IMR-90 (cell line): ENCODE measurements around the gene ELL2. TPM values are rescaled to one million over a fixed set of nuclear protein-coding genes. Genes with fewer than 3 reads are reported as not detected.

Source experiments
- ATAC-seq: fragments of 200-7000 bp; cut with Tn5 transposase; 2 replicates; pipeline ENCODE4 v1.9.1; 2020; ENCODE audit warnings: low read depth, mild to moderate bottlenecking, moderate library complexity
- BruUV-seq: library from RNA; stranded (reverse); fragments of 400-500 nt; replicated peaks from 2 replicates; lab custom pipeline; 2021; lab: Mats Ljungman, UMichigan
- CTCF ChIA-PET: fragments of 300-600 bp; formaldehyde crosslinking; extraction: SDS; loops from one replicate; lab custom pipeline; 2021; ENCODE audit warnings: antibody characterized with exemption; lab: Yijun Ruan, JAX
- POLR2A ChIA-PET: fragments of 300-600 bp; sonication (Branson Sonifier 250); formaldehyde crosslinking; loops from one replicate; lab custom pipeline; 2022; ENCODE audit warnings: antibody characterized with exemption; ENCODE audit not compliant: unreplicated experiment; lab: Charles Lee
- DNase-seq: peaks from one replicate; pipeline ENCODE4 v3.0.0; 2013
- H2AFZ ChIP-seq: replicated peaks from 2 replicates; pipeline ENCODE3; 2013; ENCODE audit warnings: low read length, mild to moderate bottlenecking; ENCODE audit not compliant: poor library complexity
- H2AK5ac ChIP-seq: 2 replicates; pipeline ENCODE4 v1.6.1; 2013; ENCODE audit warnings: low read depth, low read length, inconsistent platforms
- H2AK9ac ChIP-seq: replicated peaks from 2 replicates; pipeline ENCODE3; 2013; ENCODE audit warnings: mild to moderate bottlenecking, low read depth, low read length, moderate library complexity; ENCODE audit not compliant: poor library complexity
- H2BK120ac ChIP-seq: 2 replicates; pipeline ENCODE4 v1.6.1; 2013; ENCODE audit warnings: low read depth, low read length, inconsistent platforms
- H2BK15ac ChIP-seq: 3 replicates; pipeline ENCODE4 v1.6.1; 2013; ENCODE audit warnings: low read depth, low read length, inconsistent platforms
- H2BK20ac ChIP-seq: 2 replicates; pipeline ENCODE4 v1.6.1; 2013; ENCODE audit warnings: low read depth, mild to moderate bottlenecking, inconsistent platforms, low read length, moderate library complexity
- H2BK5ac ChIP-seq: 2 replicates; pipeline ENCODE4 v1.6.1; 2013; ENCODE audit warnings: mild to moderate bottlenecking, low read depth, low read length, inconsistent platforms; ENCODE audit not compliant: poor library complexity, severe bottlenecking
- H3K14ac ChIP-seq: replicated peaks from 2 replicates; pipeline ENCODE4 v1.6.1; 2013; ENCODE audit warnings: low read depth, low read length, inconsistent platforms
- H3K18ac ChIP-seq: 2 replicates; pipeline ENCODE4 v1.6.1; 2013; ENCODE audit warnings: low read depth, low read length, control low read depth
- H3K23ac ChIP-seq: 2 replicates; pipeline ENCODE4 v1.6.1; 2013; ENCODE audit warnings: low read depth, low read length, inconsistent platforms
- H3K27ac ChIP-seq: 2 replicates; pipeline ENCODE4 v1.5.1; 2013; ENCODE audit warnings: mild to moderate bottlenecking, control low read depth, low read length; ENCODE audit not compliant: insufficient read depth
- H3K27me3 ChIP-seq: 2 replicates; pipeline ENCODE4 v1.6.1; 2013; ENCODE audit warnings: low read length; ENCODE audit not compliant: control insufficient read depth, insufficient read depth
- H3K36me3 ChIP-seq: 2 replicates; pipeline ENCODE4 v1.6.1; 2013; ENCODE audit warnings: low read length, mixed read lengths; ENCODE audit not compliant: control insufficient read depth, insufficient read depth
- H3K4ac ChIP-seq: 2 replicates; pipeline ENCODE4 v1.6.1; 2013; ENCODE audit warnings: low read depth, low read length, inconsistent platforms
- H3K4me1 ChIP-seq: 2 replicates; pipeline ENCODE4 v1.6.1; 2013; ENCODE audit warnings: low read length, mixed read lengths; ENCODE audit not compliant: control insufficient read depth, insufficient read depth
- H3K4me2 ChIP-seq: 2 replicates; pipeline ENCODE4 v1.6.1; 2013; ENCODE audit warnings: low read depth, mild to moderate bottlenecking, control low read depth, low read length, moderate library complexity
- H3K4me3 ChIP-seq: 2 replicates; pipeline ENCODE4 v1.5.1; 2013; ENCODE audit warnings: low read depth, mild to moderate bottlenecking, control low read depth, low read length, moderate library complexity; ENCODE audit not compliant: insufficient read depth
- H3K56ac ChIP-seq: 2 replicates; pipeline ENCODE4 v1.6.1; 2013; ENCODE audit warnings: low read length, inconsistent platforms; ENCODE audit not compliant: insufficient read depth; ENCODE audit errors: extremely low read depth
- H3K79me1 ChIP-seq, 2 experiments: 2 replicates each; pipeline ENCODE4 v1.6.1; 2013; ENCODE audit warnings: low read length in 2 of 2, inconsistent platforms in 1 of 2, low read depth in 1 of 2
- H3K9ac ChIP-seq: 2 replicates; pipeline ENCODE4 v1.6.1; 2013; ENCODE audit warnings: low read depth, low read length, control low read depth
- H3K9me1 ChIP-seq: 2 replicates; pipeline ENCODE4 v1.6.1; 2013; ENCODE audit warnings: low read length, inconsistent platforms; ENCODE audit not compliant: insufficient read depth
- H3K9me3 ChIP-seq: 2 replicates; pipeline ENCODE4 v1.6.1; 2013; ENCODE audit warnings: low read length; ENCODE audit not compliant: control insufficient read depth, insufficient read depth
- H4K20me1 ChIP-seq: 2 replicates; pipeline ENCODE4 v1.6.1; 2013; ENCODE audit warnings: low read length, inconsistent platforms; ENCODE audit not compliant: insufficient read depth
- H4K5ac ChIP-seq: 2 replicates; pipeline ENCODE4 v1.6.1; 2013; ENCODE audit warnings: mild to moderate bottlenecking, low read depth, low read length, control low read depth
- H4K8ac ChIP-seq, 2 experiments: 2 replicates each; pipeline ENCODE4 v1.6.1; 2013; ENCODE audit warnings: low read depth in 2 of 2, low read length in 2 of 2, control low read depth in 1 of 2, inconsistent platforms in 1 of 2
- H4K91ac ChIP-seq: 2 replicates; pipeline ENCODE4 v1.6.1; 2013; ENCODE audit warnings: low read depth, low read length, inconsistent platforms; ENCODE audit not compliant: insufficient read depth
- MAZ ChIP-seq: IDR thresholded peaks from 2 replicates; pipeline ENCODE4 v1.6.1; 2012; ENCODE audit warnings: low read depth, mild to moderate bottlenecking, low read length, improper control_type of control experiment, moderate library complexity, borderline replicate concordance
- RAD21 ChIP-seq: IDR thresholded peaks from 2 replicates; pipeline ENCODE4 v1.6.1; 2012; ENCODE audit warnings: low read length, improper control_type of control experiment
- SMC3 ChIP-seq: fragments of 150-350 bp; IDR thresholded peaks from 2 replicates; pipeline ENCODE4 v1.6.1; 2016; ENCODE audit warnings: low read depth, mild to moderate bottlenecking, antibody characterized with exemption, low read length, moderate library complexity
- WGBS, 2 experiments: methylation state at CpG; one replicate each; pipeline versions ENCODE4 v1.1.5 to v1.1.7; 2013; ENCODE audit warnings: missing lambda C conversion rate in 2 of 2; ENCODE audit not compliant: insufficient read length in 1 of 2; ENCODE audit errors: extremely low coverage in 2 of 2; 5-methylcytosine and 5-hydroxymethylcytosine counted together
- dilution Hi-C: fragments of 300-500 bp; cut with HindIII; formaldehyde crosslinking; loops from one replicate; pipeline ENCODE4 v1.14.3; 2018; ENCODE audit warnings: low sequenced_read_pairs; ENCODE audit not compliant: unreplicated experiment
- in situ Hi-C: fragments of 300-500 bp; cut with MboI; formaldehyde crosslinking; loops from 3 replicates; pipeline ENCODE4 v1.14.3; 2019; ENCODE audit warnings: low sequenced_read_pairs, inconsistent platforms, mixed read lengths
- intact Hi-C: fragments of 100-400 bp; cut with micrococcal nuclease; formaldehyde crosslinking; loops from 2 replicates; pipeline ENCODE4 v1.10.0; 2022
- polyA plus RNA-seq, 3 experiments: library from polyadenylated mRNA; depleted of rRNA; stranded (reverse); fragments of >200 nt; gene quantifications; 2 replicates each; pipeline ENCODE4 v1.2.3, GENCODE V29; 2012; ENCODE audit warnings: low replicate concordance in 1 of 3
- total RNA-seq: library from RNA; depleted of rRNA; stranded (reverse); fragments of >200 nt; gene quantifications from 2 replicates; pipeline ENCODE4 v1.2.3, GENCODE V29; 2012
- TF ChIP-seq, protein P1 (sequence below): conservative IDR thresholded peaks from 2 replicates; pipeline ENCODE4 v1.5.1; 2012; ENCODE audit warnings: mild to moderate bottlenecking, low read depth, low read length, improper control_type of control experiment

The ELL2 gene
- total and polyA plus RNA-seq, 2 of the 4 experiments (the other 2 are of a cell fraction) = 61.4 to 92.5 TPM

DNA sequence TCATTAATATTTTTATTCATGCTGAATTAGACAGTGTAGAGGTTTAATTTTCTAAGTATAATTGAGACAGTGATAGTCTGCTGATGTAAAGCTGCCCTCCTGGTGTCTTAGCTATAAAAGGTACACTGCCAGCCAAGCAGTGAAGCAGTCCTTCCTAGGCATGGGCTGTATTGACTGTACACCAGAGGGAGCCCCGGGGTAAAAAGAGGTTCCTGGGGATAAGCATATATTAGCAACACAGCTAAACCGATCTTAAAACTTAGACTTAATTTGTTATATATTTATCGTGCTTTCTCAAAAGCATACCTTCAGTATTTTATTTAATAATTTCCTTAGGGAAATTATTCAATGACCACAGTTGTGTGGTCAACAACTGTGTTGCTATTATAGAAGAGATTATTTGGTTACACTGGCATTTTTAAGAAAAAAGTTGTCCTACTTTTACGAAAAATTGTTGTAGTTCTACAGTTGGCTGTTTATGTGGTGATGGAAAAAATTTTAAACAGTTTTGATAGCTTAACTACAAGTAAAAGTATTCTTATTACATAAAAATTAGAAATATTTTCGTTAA, 68.8 kb downstream of the ELL2 start:
- no peak overlapping the region for H3K23ac ChIP-seq
- no peak overlapping the region for H4K91ac ChIP-seq
- no peak overlapping the region for H3K4me2 ChIP-seq
- BruUV-seq = no TSS peak
- no peak overlapping the region for H3K18ac ChIP-seq
- peaks cover 15% of the 10 kb centered on the region for H3K9me1 ChIP-seq
- POLR2A ChIA-PET = no interaction called here
- no peak overlapping the region for H2BK15ac ChIP-seq
- H3K9me3 ChIP-seq = no peaks in the 10 kb centered on the region
- H2BK5ac ChIP-seq = peak overlapping the region; percentile 34
- no peak overlapping the region for H3K14ac ChIP-seq
- ATAC-seq (peak; percentile 13), DNase-seq (no peak)
- in situ Hi-C loops (no loop called here), dilution Hi-C loops (no loop called here), intact Hi-C loops (no loop called here)
- no peak overlapping the region for H2BK20ac ChIP-seq
- H3K4ac ChIP-seq = no peak overlapping the region
- H4K5ac ChIP-seq = no peak overlapping the region
- H4K8ac ChIP-seq = no peak overlapping the region
- H4K20me1 ChIP-seq = peaks cover 19% of the 10 kb centered on the region; the same call in 1 of the 2 replicates
- H2AK9ac ChIP-seq = no peak overlapping the region
- H2BK120ac ChIP-seq = no peak overlapping the region
- H3K56ac ChIP-seq = no peak overlapping the region
- TF ChIP-seq, protein P1, sequence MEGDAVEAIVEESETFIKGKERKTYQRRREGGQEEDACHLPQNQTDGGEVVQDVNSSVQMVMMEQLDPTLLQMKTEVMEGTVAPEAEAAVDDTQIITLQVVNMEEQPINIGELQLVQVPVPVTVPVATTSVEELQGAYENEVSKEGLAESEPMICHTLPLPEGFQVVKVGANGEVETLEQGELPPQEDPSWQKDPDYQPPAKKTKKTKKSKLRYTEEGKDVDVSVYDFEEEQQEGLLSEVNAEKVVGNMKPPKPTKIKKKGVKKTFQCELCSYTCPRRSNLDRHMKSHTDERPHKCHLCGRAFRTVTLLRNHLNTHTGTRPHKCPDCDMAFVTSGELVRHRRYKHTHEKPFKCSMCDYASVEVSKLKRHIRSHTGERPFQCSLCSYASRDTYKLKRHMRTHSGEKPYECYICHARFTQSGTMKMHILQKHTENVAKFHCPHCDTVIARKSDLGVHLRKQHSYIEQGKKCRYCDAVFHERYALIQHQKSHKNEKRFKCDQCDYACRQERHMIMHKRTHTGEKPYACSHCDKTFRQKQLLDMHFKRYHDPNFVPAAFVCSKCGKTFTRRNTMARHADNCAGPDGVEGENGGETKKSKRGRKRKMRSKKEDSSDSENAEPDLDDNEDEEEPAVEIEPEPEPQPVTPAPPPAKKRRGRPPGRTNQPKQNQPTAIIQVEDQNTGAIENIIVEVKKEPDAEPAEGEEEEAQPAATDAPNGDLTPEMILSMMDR = peak; percentile 44
- peak; percentile 42 for TF ChIP-seq SMC3
- no peak for TF ChIP-seq MAZ
- TF ChIP-seq RAD21 = peak; percentile 50
- no peak overlapping the region for H2AFZ ChIP-seq
- no peak overlapping the region for H3K4me3 ChIP-seq
- no peak overlapping the region for H3K27ac ChIP-seq
- WGBS, 2 experiments = 100% methylated on average over 1 of the region's 5 CpGs; no CpG with 5 or more reads in 1 of the 2 experiments
- no peak overlapping the region for H3K9ac ChIP-seq
- H2AK5ac ChIP-seq = no peak overlapping the region
- peaks cover 21 to 68% of the 10 kb centered on the region in 2 experiments for H3K79me1 ChIP-seq
- H3K27me3 ChIP-seq = no peaks in the 10 kb centered on the region
- peaks cover 5% of the 10 kb centered on the region; the same call in 1 of the 2 replicates for H3K4me1 ChIP-seq
- peaks cover 72% of the 10 kb centered on the region for H3K36me3 ChIP-seq
- CTCF ChIA-PET = interaction anchor here (0.6 to 0.7 kb wide), 2 partner anchors 51 to 443 kb away, joined by 3 to 4 read pairs; no protein-coding TSS in a partner anchor
